ENCODE data around the gene CD79B.
"Not testable (repeated sequence)": the region's sequence is repeated elsewhere in the genome, so short reads cannot be mapped to it uniquely, and the experiment has no call there.

- TF ChIP-seq HDAC1 (IDR thresholded peaks at IDR 0.05); E2F4 (CRISPR knock-in tag; IDR thresholded peaks at IDR 0.05; ENCODE audit: low read depth); ZNF431 (CRISPR knock-in tag; IDR thresholded peaks at IDR 0.05); EZH2 (IDR thresholded peaks at IDR 0.05; ENCODE audit: borderline replicate concordance, low read depth, low read length); ZNF780A (CRISPR knock-in tag; IDR thresholded peaks at IDR 0.05); HMGN3 (IDR thresholded peaks at IDR 0.05; ENCODE audit: borderline replicate concordance, extremely low read depth, insufficient read length, low read depth, low read length); EP300 (IDR thresholded peaks at IDR 0.05; ENCODE audit: low read length); PTBP1 (IDR thresholded peaks at IDR 0.05; ENCODE audit: low read depth, low read length); RAD51 (IDR thresholded peaks at IDR 0.05; ENCODE audit: borderline replicate concordance, low read depth); TAF1 (IDR thresholded peaks at IDR 0.05; ENCODE audit: control insufficient read depth, extremely low read depth, insufficient read depth, low read length, severe bottlenecking); HSF4 (CRISPR knock-in tag; IDR thresholded peaks at IDR 0.05; ENCODE audit: borderline replicate concordance); ZBTB5 (IDR thresholded peaks at IDR 0.05): not testable (repeated sequence)
Observed at GRCh38 chr17:63889026-63889848, 42.9 kb downstream of the CD79B start.
